ENCODE measurements around the gene PRRT1. TPM values are rescaled to one million over a fixed set of nuclear protein-coding genes. Genes with fewer than 3 reads are reported as not detected.
A peak's percentile ranks its signal among the peaks of the same experiment; 100 is the strongest.

The PRRT1 gene
- total RNA-seq, 2 experiments from 2014 or later = 0.47 to 2.4 TPM

- peak overlapping the region; percentile 97 for H3K4me2 ChIP-seq (ENCODE audit: low read length)
- peaks cover 30% of the 10 kb centered on the region; the same call in 1 of the 2 replicates for H3K79me2 ChIP-seq (ENCODE audit: insufficient read depth, low read depth, low read length)
- H4K20me1 ChIP-seq (ENCODE audit: insufficient read depth, low read length) = no peaks in the 10 kb centered on the region
- H3K27ac ChIP-seq (ENCODE audit: low read depth, low read length, poor library complexity, severe bottlenecking) = peak overlapping the region; percentile 27
- H3K9me2 ChIP-seq (ENCODE audit: insufficient read depth, low read length) = no peaks in the 10 kb centered on the region
- ChIA-PET POLR2A (interaction anchor here (0.6 to 1.8 kb wide), 5 partner anchors 11 to 657 kb away, joined by 3 to 5 read pairs (median 3); partner anchors contain the start of gene GPSM3), CTCF (ENCODE audit: unreplicated experiment) (no interaction called here)
- H2AFZ ChIP-seq (ENCODE audit: low read length) = peak overlapping the region; percentile 77
- intact Hi-C loops (cut with micrococcal nuclease; ENCODE audit: unreplicated experiment) = loop anchor here (1.0 kb wide), 1 partner anchor 25 kb away; the partner anchor contains the start of gene PPT2
- peak overlapping the region; percentile 79 for H3K4me3 ChIP-seq (ENCODE audit: low read depth, low read length, poor library complexity, severe bottlenecking)
- no peak for TF ChIP-seq CTCF (conservative IDR thresholded peaks at IDR 0.05; ENCODE audit: low read length)
- TF ChIP-seq EZH2phosphoT487 (IDR thresholded peaks at IDR 0.05; ENCODE audit: borderline replicate concordance, low read depth, low read length) = no peak
- H3K36me3 ChIP-seq (ENCODE audit: insufficient read depth, low read length) = peaks cover 21% of the 10 kb centered on the region
- DNase-seq (ENCODE audit: low spot score) = no peak
- H3K4me1 ChIP-seq (ENCODE audit: insufficient read depth, low read length, poor library complexity, severe bottlenecking) = peaks cover 29% of the 10 kb centered on the region
- no peaks in the 10 kb centered on the region for H3K9me3 ChIP-seq (ENCODE audit: low read length)
- BruUV-seq (replicated peaks) = TSS peak; percentile 45
Measured at GRCh38 chr6:32129297-32130088, 22.2 kb downstream of the PRRT1 start.

GRCh38 chr6:32128751-32129296 is 22.9 kb downstream of the PRRT1 start:
- BruUV-seq (replicated peaks) = no TSS peak
- H3K79me2 ChIP-seq (ENCODE audit: insufficient read depth, low read depth, low read length) = peaks cover 30% of the 10 kb centered on the region; the same call in 1 of the 2 replicates
- peaks cover 29% of the 10 kb centered on the region for H3K4me1 ChIP-seq (ENCODE audit: insufficient read depth, low read length, poor library complexity, severe bottlenecking)
- no peaks in the 10 kb centered on the region for H4K20me1 ChIP-seq (ENCODE audit: insufficient read depth, low read length)
- DNase-seq (ENCODE audit: low spot score) = no peak
- intact Hi-C loops (cut with micrococcal nuclease; ENCODE audit: unreplicated experiment) = no loop called here
- H3K9me3 ChIP-seq (ENCODE audit: low read length) = no peaks in the 10 kb centered on the region
- H3K9me2 ChIP-seq (ENCODE audit: insufficient read depth, low read length) = no peaks in the 10 kb centered on the region
- H3K27ac ChIP-seq (ENCODE audit: low read depth, low read length, poor library complexity, severe bottlenecking) = peak overlapping the region; percentile 44
- POLR2A ChIA-PET = interaction anchor here (0.6 to 1.8 kb wide), 4 partner anchors 49 to 314 kb away, joined by 3 to 5 read pairs (median 4); partner anchors contain the start of gene GPSM3
- H3K4me2 ChIP-seq (ENCODE audit: low read length) = peak overlapping the region; percentile 97
- TF ChIP-seq CTCF (conservative IDR thresholded peaks at IDR 0.05; ENCODE audit: low read length) = no peak
- TF ChIP-seq EZH2phosphoT487 (IDR thresholded peaks at IDR 0.05; ENCODE audit: borderline replicate concordance, low read depth, low read length) = no peak
- H3K36me3 ChIP-seq (ENCODE audit: insufficient read depth, low read length) = peaks cover 27% of the 10 kb centered on the region
- peak overlapping the region; percentile 79 for H3K4me3 ChIP-seq (ENCODE audit: low read depth, low read length, poor library complexity, severe bottlenecking)
- CTCF ChIA-PET (ENCODE audit: unreplicated experiment) = interaction anchor here (1.5 kb wide), 1 partner anchor 10 kb away, joined by 7 read pairs; no protein-coding TSS in a partner anchor
- peak overlapping the region; percentile 5; the same call in 1 of the 2 replicates for H2AFZ ChIP-seq (ENCODE audit: low read length)

Data from OCI-LY7 (cell line).